PC-9 (cell line): ENCODE results near the gene RAX.

ENCODE experiments used
- CTCF ChIP-seq: fragments of 200-600 bp; sonication (generic); conservative IDR thresholded peaks from 2 replicates; pipeline ENCODE4 v1.6.1; 2017; ENCODE audit warnings: mixed run types, antibody characterized with exemption, mild to moderate bottlenecking, moderate library complexity
- EZH2 ChIP-seq: fragments of 200-600 bp; sonication (generic); IDR thresholded peaks from 2 replicates; pipeline ENCODE4 v1.8.0; 2017; ENCODE audit warnings: antibody characterized with exemption, low read depth

DNA sequence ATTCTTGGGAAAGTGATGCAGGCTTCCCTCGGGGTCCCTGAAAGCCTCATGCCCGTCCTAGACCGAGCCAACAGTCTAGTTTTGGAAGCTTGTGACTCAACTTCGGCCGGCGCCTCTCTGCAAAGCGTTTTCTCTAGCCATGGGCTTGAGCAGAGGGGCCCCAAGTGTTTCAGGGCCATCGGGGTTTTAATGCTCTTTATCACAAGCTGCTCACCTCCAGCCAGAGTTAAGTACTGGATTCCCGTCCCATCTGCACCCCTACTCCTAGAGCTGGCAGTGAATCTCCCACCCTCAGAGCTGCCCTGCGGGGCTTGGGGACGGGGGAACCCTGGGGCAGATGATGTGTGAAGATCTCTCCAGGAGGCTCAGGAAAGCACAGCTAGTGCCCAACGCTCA is 7.3 kb downstream of the RAX start:
- TF ChIP-seq CTCF (no peak), EZH2 (no peak)
